HG03558 (cell line): ENCODE results near the gene TCEAL1.
"Not testable (repeated sequence)": the region's sequence is repeated elsewhere in the genome, so short reads cannot be mapped to it uniquely, and the experiment has no call there.

Source experiments
- ATAC-seq: cut with Tn5 transposase; IDR thresholded peaks from one replicate; pipeline ENCODE4 v1.9.1; 2021; ENCODE audit warnings: moderate number of reproducible peaks; ENCODE audit not compliant: unreplicated experiment; ENCODE audit errors: extremely low read depth

TCEAL1 gene

GRCh38 chrX:103628386-103629317 is at the start of gene TCEAL1:
TCEAL1 (plus strand) TSS chrX:103628975; CDS start chrX:103629917, 942 bp downstream.
- no peak for ATAC-seq

GRCh38 chrX:103584596-103584995 is 44.2 kb upstream of the TCEAL1 start:
- no peak for ATAC-seq

GRCh38 chrX:103585411-103586313 is 43.1 kb upstream of the TCEAL1 start, which contains the start of gene TCEAL4:
TCEAL4 (plus strand) TSS chrX:103585515; CDS start chrX:103586676, 1,161 bp downstream.
- no peak for ATAC-seq

- ATAC-seq = no peak
Measured at GRCh38 chrX:103586314-103586646, 42.5 kb upstream of the TCEAL1 start.

- no peak for ATAC-seq
Measured at GRCh38 chrX:103586659-103587058, 42.1 kb upstream of the TCEAL1 start.

- ATAC-seq = not testable (repeated sequence)
Measured at GRCh38 chrX:103592295-103592694, 36.5 kb upstream of the TCEAL1 start.

GRCh38 chrX:103595202-103595601 is 33.6 kb upstream of the TCEAL1 start:
- ATAC-seq = not testable (repeated sequence)

GRCh38 chrX:103607364-103608305 is 21.1 kb upstream of the TCEAL1 start, which contains the start of gene TCEAL3:
TCEAL3 (plus strand) TSS chrX:103607963; CDS start chrX:103609065, 1,102 bp downstream.
- no peak for ATAC-seq

- no peak for ATAC-seq
Measured at GRCh38 chrX:103608306-103608963, 20.3 kb upstream of the TCEAL1 start.

GRCh38 chrX:103610282-103610681 is 18.5 kb upstream of the TCEAL1 start:
- no peak for ATAC-seq

- ATAC-seq = no peak
Measured at GRCh38 chrX:103613362-103613890, 15.3 kb upstream of the TCEAL1 start.

GRCh38 chrX:103614999-103615398 is 13.8 kb upstream of the TCEAL1 start:
- ATAC-seq = no peak

- no peak for ATAC-seq
Measured at GRCh38 chrX:103615781-103616371, 12.9 kb upstream of the TCEAL1 start.

- ATAC-seq = no peak
Measured at GRCh38 chrX:103616676-103617186, 12.0 kb upstream of the TCEAL1 start.

GRCh38 chrX:103624111-103624510 is 4.7 kb upstream of the TCEAL1 start:
- no peak for ATAC-seq

GRCh38 chrX:103626855-103627254 is 1.9 kb upstream of the TCEAL1 start:
- ATAC-seq = no peak

GRCh38 chrX:103629318-103630170 is 769 bp downstream of the TCEAL1 start:
- no peak for ATAC-seq

- no peak for ATAC-seq
Measured at GRCh38 chrX:103630171-103630511, 1.4 kb downstream of the TCEAL1 start.
